ENCODE measurements around the gene REL.
"Not testable (repeated sequence)": the region's sequence is repeated elsewhere in the genome, so short reads cannot be mapped to it uniquely, and the experiment has no call there.

The REL gene

GRCh38 chr2:60926741-60927552 is 45.6 kb downstream of the REL start:
- ATAC-seq = no peak

- ATAC-seq = not testable (repeated sequence)
Observed at GRCh38 chr2:60932061-60932460, 50.7 kb downstream of the REL start.

- no peak for ATAC-seq
Observed at GRCh38 chr2:60932954-60933353, 51.6 kb downstream of the REL start.

DNA sequence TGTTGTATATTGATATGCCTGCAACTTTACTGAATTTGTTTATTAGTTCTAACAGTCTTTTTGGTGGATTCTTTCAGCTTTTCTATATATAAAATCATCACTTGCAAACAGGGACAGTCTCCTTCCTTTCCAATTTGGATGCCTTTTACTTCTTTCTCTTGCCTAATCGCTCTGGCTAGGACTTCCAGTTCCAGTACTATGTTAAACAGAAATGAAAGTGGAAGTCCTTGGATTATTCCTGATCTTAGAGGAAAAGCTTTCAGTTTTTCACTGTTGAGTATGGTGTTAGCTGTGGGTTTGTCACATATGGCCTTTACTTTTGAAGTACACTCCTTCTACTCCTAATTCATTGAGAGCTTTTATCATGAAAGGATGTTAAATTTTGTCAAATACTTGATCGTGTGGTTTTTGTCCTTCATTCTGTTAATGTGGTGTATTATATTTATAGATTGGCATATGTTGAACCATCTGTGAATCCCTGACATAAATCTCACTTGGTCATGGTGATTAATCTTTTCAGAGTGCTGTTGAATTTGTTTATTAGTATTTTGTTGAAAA is 52.9 kb downstream of the REL start:
- no peak for ATAC-seq

DNA sequence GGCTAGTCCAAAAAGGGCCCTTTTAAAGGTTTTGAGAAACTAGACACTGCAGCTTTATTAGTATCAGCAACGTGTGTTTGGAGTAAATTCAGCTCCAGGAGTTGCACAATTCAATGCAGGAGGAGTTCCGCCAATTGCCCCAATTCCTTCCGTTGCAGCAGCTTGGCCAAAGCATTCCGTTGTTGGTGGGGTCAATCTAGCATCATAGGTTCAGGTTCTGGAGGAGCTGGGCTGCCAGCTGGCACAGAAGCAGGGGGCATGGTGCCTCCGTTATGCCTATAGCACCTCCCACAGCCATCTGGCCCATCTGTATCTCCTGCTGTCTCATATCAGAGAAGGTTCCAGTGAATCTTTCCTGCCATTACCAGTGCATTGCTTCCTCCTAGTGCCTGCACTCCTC is 55.4 kb downstream of the REL start:
- no peak for ATAC-seq

GRCh38 chr2:60938301-60938700 is 56.9 kb downstream of the REL start:
- no peak for ATAC-seq

DNA sequence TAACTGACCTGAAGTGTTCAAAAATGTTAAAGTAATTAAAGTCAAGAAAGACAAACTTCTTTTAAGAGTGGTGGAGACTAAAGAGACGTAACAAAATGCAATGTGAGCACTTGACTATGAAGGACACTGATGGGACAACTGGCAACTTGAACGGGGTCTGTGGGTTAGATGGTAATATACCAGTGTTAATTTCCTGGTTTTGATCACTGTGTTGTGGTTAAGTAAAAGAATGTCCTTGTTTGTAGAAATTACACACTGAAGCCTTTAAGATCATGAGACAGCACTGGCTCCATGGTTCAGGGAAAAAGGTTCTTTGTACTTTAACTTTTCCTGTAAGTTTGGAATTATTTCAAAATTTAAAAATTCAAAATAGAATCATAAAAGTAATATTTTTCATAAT is 58.2 kb downstream of the REL start:
- ATAC-seq = no peak

DNA sequence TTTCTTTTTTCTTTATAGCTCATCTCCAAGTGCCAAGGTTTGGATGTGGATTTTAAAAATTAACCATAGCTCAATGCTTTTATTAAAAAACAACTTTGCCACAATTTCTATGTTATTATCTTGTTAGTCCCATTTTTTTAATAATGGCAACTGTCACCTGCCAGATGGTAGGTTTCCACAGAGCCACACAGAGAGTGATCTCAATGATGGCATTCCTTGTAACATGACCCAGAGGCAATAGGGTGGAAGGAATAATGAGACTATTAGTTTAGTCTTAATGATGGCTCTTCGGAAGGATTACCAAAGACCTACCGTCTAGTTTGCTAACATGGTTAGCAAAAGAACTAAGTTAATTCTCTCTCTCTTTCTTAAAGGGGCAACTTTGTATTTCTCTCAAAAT is 64.0 kb downstream of the REL start:
- ATAC-seq = no peak

DNA sequence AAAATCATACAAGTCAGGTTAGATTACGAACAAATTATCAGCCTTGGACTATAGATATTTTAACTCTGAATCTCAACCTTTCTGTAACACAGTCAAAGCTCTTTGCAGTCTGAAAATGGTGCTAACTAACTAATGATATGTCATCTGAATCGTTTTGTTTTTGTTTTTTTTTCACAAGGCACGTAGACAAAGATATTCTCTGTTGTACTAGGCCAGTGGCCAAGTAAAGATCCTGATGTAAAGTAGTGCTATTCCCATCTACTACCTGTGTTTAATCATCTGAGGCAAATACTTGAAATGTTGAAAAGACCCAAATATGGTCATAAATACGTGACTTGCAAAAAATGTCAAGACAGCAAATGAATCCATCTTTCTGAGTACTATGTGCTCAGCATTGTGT is 65.7 kb downstream of the REL start:
- no peak for ATAC-seq

DNA sequence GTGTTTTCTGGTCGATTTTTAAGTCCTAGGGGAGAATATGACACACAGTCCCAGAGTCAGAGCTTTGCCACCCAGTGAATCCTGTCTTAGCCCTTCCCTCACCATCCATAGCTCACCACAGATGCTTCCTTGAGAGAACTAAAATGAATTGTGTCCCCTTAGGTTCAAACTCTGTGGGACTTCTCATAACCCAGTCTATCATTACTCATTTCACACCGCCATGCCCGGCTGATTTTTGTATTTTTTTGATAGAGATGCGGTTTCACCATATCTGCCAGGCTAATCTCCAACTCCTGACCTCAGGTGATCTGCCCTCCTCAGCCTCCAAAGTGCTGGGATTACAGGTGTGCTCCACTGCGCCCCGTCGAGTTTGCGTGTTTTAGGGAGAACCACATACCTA is 66.8 kb downstream of the REL start:
- ATAC-seq = no peak

DNA sequence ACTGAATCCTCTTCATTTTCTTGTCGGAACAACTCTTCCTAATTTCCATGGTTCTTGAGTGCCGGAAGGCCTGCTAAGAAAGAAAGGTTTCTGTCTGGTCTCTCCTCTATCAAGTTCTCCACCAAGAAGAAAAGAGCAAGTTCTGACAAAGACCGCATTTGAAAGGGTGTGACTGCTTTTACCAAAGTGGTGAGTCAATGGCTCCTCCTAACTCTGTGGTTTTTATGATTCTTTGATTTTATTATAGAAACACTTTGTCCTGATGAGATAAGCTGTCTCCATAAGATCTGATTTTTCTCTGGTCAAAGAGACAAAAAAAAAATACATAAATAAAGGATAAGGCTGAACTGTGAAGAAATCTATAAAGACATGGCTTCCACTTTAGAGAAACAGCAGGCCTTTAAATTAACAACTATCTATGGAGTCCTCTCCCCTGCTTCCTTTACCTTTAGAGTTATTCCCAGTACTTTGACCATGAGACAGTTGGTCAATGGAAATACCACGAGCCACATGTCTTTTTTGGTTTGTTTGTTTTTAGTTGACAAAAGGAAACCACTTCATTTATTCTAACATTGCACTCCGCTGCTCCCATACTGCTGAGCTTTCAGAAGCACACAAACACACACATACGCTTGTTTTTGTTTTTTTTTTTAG is 67.7 kb downstream of the REL start:
- ATAC-seq = peak in 1 of 2 donors; percentile 38

DNA sequence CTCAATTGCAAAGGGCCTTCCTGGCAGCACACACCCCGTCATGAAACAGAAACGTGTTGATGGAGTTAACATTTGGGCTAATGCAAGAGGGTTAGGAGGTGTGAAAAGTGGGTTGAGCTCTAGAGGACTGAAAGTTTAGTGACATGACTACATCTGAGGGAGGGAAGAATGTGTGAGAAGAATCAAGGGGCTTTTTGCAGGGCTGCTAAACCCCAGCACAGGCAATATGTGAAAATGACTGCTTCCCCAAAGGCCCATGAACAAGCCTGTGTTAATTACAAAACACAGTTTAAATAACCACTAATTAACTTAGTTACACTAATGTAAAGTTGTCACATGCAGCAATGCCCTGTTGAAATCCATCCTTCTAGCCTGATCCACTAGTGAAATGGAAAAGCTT is 72.8 kb downstream of the REL start:
- no peak for ATAC-seq

- no peak for ATAC-seq
Observed at GRCh38 chr2:60957224-60957623, 75.8 kb downstream of the REL start.

- no peak for ATAC-seq
Observed at GRCh38 chr2:60957643-60958042, 76.3 kb downstream of the REL start.

DNA sequence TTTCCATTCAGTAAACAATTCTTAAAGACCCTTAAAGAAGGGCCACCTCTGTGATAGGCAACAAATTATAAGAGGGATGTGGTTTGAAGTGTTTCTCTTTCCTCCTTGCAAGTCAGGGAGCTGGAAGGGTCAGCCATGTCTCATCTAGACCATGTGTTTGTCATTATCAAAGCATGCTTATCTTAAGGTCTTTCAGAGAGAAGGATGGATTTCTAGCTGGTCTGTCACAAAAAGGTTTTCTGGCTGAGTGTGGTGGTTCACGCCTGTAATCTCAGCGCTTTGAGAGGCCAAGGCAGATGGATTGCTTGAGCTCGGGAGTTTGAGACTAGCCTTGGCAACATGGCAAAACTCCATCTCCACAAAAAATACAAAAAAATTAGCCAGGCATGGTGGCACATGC is 77.0 kb downstream of the REL start:
- ATAC-seq = no peak

DNA sequence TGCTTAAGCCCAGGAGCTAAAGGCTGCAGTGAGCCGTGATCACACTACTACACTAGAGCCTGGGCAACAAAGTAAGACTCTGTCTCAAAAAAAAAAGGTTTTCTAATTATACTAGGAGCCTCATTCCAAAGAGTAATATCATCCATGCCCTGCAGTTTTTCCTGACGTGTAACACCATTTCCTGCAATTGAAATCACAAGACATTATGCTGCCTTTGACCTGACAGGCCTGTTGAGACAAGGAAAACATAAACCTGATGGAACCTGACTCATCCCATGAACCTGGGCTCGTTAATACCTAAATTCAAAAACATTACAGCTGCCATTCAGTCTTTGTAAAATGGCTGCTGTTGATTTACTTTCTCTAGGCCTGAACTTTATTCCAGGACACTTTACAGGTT is 77.4 kb downstream of the REL start:
- no peak for ATAC-seq

- ATAC-seq = no peak
Observed at GRCh38 chr2:60959501-60959900, 78.1 kb downstream of the REL start.

- ATAC-seq = no peak
Observed at GRCh38 chr2:60960706-60961105, 79.3 kb downstream of the REL start.

DNA sequence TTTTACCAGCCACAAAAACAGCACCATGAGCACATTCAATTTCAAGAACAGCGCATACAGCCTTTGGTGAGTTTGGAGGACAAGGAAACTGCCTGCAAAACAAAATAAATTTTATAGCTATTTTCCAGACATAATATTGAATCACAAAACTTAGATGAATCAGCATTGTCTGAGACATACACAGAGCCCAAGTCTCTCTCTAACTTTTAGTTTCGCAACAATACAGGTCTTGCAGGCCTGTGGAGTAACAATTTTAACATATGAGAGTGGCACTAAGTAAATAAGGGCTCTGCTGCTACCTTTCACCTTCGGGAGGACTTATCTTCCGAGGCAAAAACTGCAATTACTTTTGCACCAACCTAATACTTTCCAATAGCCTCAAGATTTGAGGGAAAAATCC is 80.1 kb downstream of the REL start:
- peak; percentile 55 to 61 for ATAC-seq

DNA sequence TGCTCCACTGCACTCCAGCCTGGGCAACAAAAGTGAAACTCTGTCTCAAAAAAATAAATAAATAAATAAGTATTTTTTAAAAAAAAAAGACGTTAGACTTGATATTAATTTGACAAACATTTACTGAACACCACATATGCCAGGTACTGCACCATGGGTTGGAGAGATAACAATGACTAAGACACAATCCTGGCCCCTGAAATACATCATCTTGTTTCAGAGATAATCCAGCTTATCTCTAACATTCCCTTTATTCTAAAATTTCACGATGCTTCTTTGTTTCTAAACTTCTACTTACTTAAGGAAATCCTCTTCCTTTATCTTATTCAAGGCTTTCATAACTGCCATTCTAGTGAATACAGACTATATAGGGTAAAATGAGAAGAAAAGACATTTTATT is 81.2 kb downstream of the REL start:
- no peak for ATAC-seq

GRCh38 chr2:60963190-60963589 is 81.8 kb downstream of the REL start:
- ATAC-seq = no peak

- peak; percentile 24 to 51 for ATAC-seq
Observed at GRCh38 chr2:60964651-60965498, 83.5 kb downstream of the REL start.

GRCh38 chr2:60965499-60965785 is 84.1 kb downstream of the REL start:
- no peak for ATAC-seq
